HepG2 (cell line): Measurements from ENCODE around the gene CCDC6. TPM values are rescaled to one million over a fixed set of nuclear protein-coding genes. Genes with fewer than 3 reads are reported as not detected.

Experiments
- ATAC-seq: fragments of 200-7000 bp; cut with Tn5 transposase; 3 replicates; pipeline ENCODE4 v1.9.1; 2020; ENCODE audit warnings: mild to moderate bottlenecking, moderate library complexity
- BruUV-seq: library from RNA; stranded (reverse); fragments of 400-500 nt; replicated peaks from 2 replicates; lab custom pipeline; 2021; lab: Mats Ljungman, UMichigan
- CTCF ChIA-PET: fragments of 300-600 bp; formaldehyde crosslinking; extraction: SDS; loops from one replicate; lab custom pipeline; 2021; ENCODE audit warnings: low total read pairs, inconsistent platforms, low intra/inter-chr PET ratio; lab: Yijun Ruan, JAX
- POLR2A ChIA-PET: fragments of 350-600 bp; sonication (Branson Sonifier 250); formaldehyde crosslinking; loops from one replicate; lab custom pipeline; 2020; ENCODE audit warnings: antibody characterized with exemption, inconsistent platforms; lab: Yijun Ruan, JAX
- DNase-seq: peaks from one replicate; pipeline ENCODE4 v3.0.0-alpha.2; 2015; ENCODE audit warnings: low spot score
- FAIRE-seq: peaks from 3 replicates; lab custom pipeline; 2011; peaks lifted over from hg19 to GRCh38; lab: Jason Lieb, UNC
- H2AFZ ChIP-seq: one replicate; pipeline ENCODE4 v1.6.1; 2011; ENCODE audit warnings: low read length, inconsistent platforms
- H3K27ac ChIP-seq: fragments of 300-600 bp; 3 replicates; pipeline ENCODE4 v1.8.0; 2011; ENCODE audit warnings: mixed run types, mild to moderate bottlenecking, mixed read lengths, low read length, inconsistent platforms; ENCODE audit not compliant: insufficient read depth; ENCODE audit errors: extremely low read length
- H3K27me3 ChIP-seq, 2 experiments: fragments of 200-600 bp in 1 of 2; 2 replicates in 1 of 2; 3 replicates in 1 of 2; pipeline versions ENCODE4 v1.6.0 to v1.8.0; 2011; ENCODE audit warnings: low read length in 2 of 2, mild to moderate bottlenecking in 2 of 2, moderate library complexity in 2 of 2, inconsistent platforms in 1 of 2; ENCODE audit not compliant: insufficient read depth in 2 of 2, control insufficient read depth in 1 of 2
- H3K36me3 ChIP-seq, 2 experiments: fragments of 200-600 bp in 1 of 2; replicated peaks in 1 of 2; 2 replicates in 1 of 2; 3 replicates in 1 of 2; pipeline versions ENCODE4 v1.5.1 to v1.8.0; 2011; ENCODE audit warnings: low read length in 2 of 2, inconsistent platforms in 1 of 2; ENCODE audit not compliant: insufficient read depth in 2 of 2, control insufficient read depth in 1 of 2
- H3K4me1 ChIP-seq: 2 replicates; pipeline ENCODE4 v1.5.1; 2012; ENCODE audit warnings: low read length, inconsistent platforms; ENCODE audit not compliant: insufficient read depth
- H3K4me2 ChIP-seq: 2 replicates; pipeline ENCODE4 v1.6.0; 2011; ENCODE audit warnings: low read depth, low read length, inconsistent platforms
- H3K4me3 ChIP-seq, 3 experiments: fragments of 200-600 bp in 1 of 3; sonication (generic), shearing (Covaris generic) in 1 of 3; replicated peaks in 1 of 3; 2 replicates each; pipeline ENCODE4 v1.5.1; 2011 to 2016; ENCODE audit warnings: low read length in 3 of 3, inconsistent platforms in 2 of 3, low read depth in 2 of 3, mild to moderate bottlenecking in 2 of 3, control low read depth in 1 of 3, mixed read lengths in 1 of 3; ENCODE audit not compliant: insufficient read depth in 1 of 3
- H3K79me2 ChIP-seq: one replicate; pipeline ENCODE4 v1.6.1; 2011; ENCODE audit warnings: low read length, inconsistent platforms; ENCODE audit not compliant: insufficient read depth
- H3K9ac ChIP-seq: 2 replicates; pipeline ENCODE4 v1.6.0; 2011; ENCODE audit warnings: mild to moderate bottlenecking, low read depth, low read length, inconsistent platforms; ENCODE audit not compliant: insufficient read depth
- H3K9me3 ChIP-seq: 2 replicates; pipeline ENCODE4 v1.5.1; 2012; ENCODE audit warnings: mild to moderate bottlenecking, low read length
- H4K20me1 ChIP-seq: 2 replicates; pipeline ENCODE4 v1.6.0; 2011; ENCODE audit warnings: inconsistent platforms, mild to moderate bottlenecking, low read length, moderate library complexity; ENCODE audit not compliant: insufficient read depth
- CBX1 ChIP-seq: IDR thresholded peaks from one replicate; pipeline ENCODE4 v1.6.1; 2016; ENCODE audit warnings: antibody characterized with exemption, low read depth
- ERF ChIP-seq: IDR thresholded peaks from 2 replicates; pipeline ENCODE4 v1.6.1; 2018; ENCODE audit warnings: missing biosample characterization, missing genetic modification reagents
- IKZF5 ChIP-seq: IDR thresholded peaks from 2 replicates; pipeline ENCODE4 v1.6.1; 2018; ENCODE audit warnings: missing genetic modification reagents, mild to moderate bottlenecking, missing compliant biosample characterization
- KDM6A ChIP-seq: IDR thresholded peaks from 2 replicates; pipeline ENCODE4 v1.6.1; 2016; ENCODE audit warnings: low read depth
- KLF15 ChIP-seq: sonication (generic); formaldehyde crosslinking; IDR thresholded peaks from 2 replicates; pipeline ENCODE4 v1.8.1; 2023; ENCODE audit warnings: borderline replicate concordance, mild to moderate bottlenecking, inconsistent platforms, missing genetic modification reagents, mixed read lengths
- PLSCR1 ChIP-seq: sonication (generic); formaldehyde crosslinking; IDR thresholded peaks from 2 replicates; pipeline ENCODE4 v1.5.0; 2020; ENCODE audit warnings: missing genetic modification reagents, mild to moderate bottlenecking, borderline replicate concordance
- POLR2A ChIP-seq, 2 experiments: IDR thresholded peaks; 2 replicates each; pipeline ENCODE4 v1.6.1; 2011; ENCODE audit warnings: low read depth in 2 of 2, low read length in 2 of 2, mild to moderate bottlenecking in 1 of 2, moderate library complexity in 1 of 2; ENCODE audit not compliant: insufficient read depth in 1 of 2
- ZNF101 ChIP-seq: sonication (generic); formaldehyde crosslinking; IDR thresholded peaks from 2 replicates; pipeline ENCODE4 v1.4.0; 2020; ENCODE audit warnings: mild to moderate bottlenecking, low read depth, missing genetic modification reagents, borderline replicate concordance
- ZNF329 ChIP-seq: sonication (generic); formaldehyde crosslinking; IDR thresholded peaks from 2 replicates; pipeline ENCODE4 v1.9.0; 2021; ENCODE audit warnings: low read depth, mild to moderate bottlenecking, missing genetic modification reagents
- ZNF724P ChIP-seq: sonication (generic); formaldehyde crosslinking; IDR thresholded peaks from 2 replicates; pipeline ENCODE4 v1.8.0; 2022; ENCODE audit warnings: missing genetic modification reagents, borderline replicate concordance
- ZNF737 ChIP-seq: sonication (generic); formaldehyde crosslinking; IDR thresholded peaks from 2 replicates; pipeline ENCODE4 v1.5.0; 2020; ENCODE audit warnings: missing genetic modification reagents, mild to moderate bottlenecking, borderline replicate concordance
- ZNF777 ChIP-seq: sonication (generic); formaldehyde crosslinking; IDR thresholded peaks from 2 replicates; pipeline ENCODE4 v1.4.0; 2020; ENCODE audit warnings: missing genetic modification reagents
- in situ Hi-C: cut with HindIII; loops from 2 replicates; pipeline ENCODE4 v1.10.0; 2017; ENCODE audit warnings: low pct_unique_long_range_greater_than_20kb; ENCODE audit not compliant: extremely low pct_ligation_motif_present
- intact Hi-C: fragments of 100-400 bp; cut with micrococcal nuclease; formaldehyde crosslinking; loops from one replicate; pipeline ENCODE4 v1.10.0; 2022; ENCODE audit not compliant: unreplicated experiment
- polyA plus RNA-seq, 8 experiments: library from polyadenylated mRNA; depleted of rRNA in 3 of 8; stranded (reverse) in 7 of 8; unstranded in 1 of 8; fragments of >200 nt; fragmentation: Illumina TruSeq in 4 of 8; extraction: Trizol in 4 of 8; gene quantifications; 2 replicates each; pipeline versions ENCODE4 v1.2.1 to v1.2.3, GENCODE V29; 2011 to 2016; ENCODE audit warnings: low read depth in 4 of 8, missing spikeins in 1 of 8, mixed read lengths in 1 of 8; ENCODE audit not compliant: insufficient read depth in 1 of 8
- total RNA-seq, 5 experiments: library from RNA; depleted of rRNA; stranded (reverse); fragments of >200 nt; fragmentation: Illumina TruSeq; extraction: Trizol; gene quantifications; 2 replicates each; pipeline ENCODE4 v1.2.3, GENCODE V29; 2016; ENCODE audit warnings: low read depth in 1 of 5

The CCDC6 gene
- total and polyA plus RNA-seq, 2 of the 13 experiments (the other 11 are each of a cell fraction or from before 2014, with no cell fraction given), result 17.9 to 18.3 TPM

- H3K79me2 ChIP-seq, result no peaks in the 10 kb centered on the region
- no peaks in the 10 kb centered on the region for H3K4me1 ChIP-seq
- no peak overlapping the region for H3K4me3 ChIP-seq
- FAIRE-seq (no peak), DNase-seq (no peak), ATAC-seq (no peak)
- intact Hi-C loops, result loop anchor here (10.0 kb wide), 1 partner anchor 581 kb away; no protein-coding TSS in a partner anchor
- peaks cover 4 to 14% of the 10 kb centered on the region in 2 experiments; a peak in 4 of 5 replicates for H3K36me3 ChIP-seq
- TF ChIP-seq ZNF777 (CRISPR knock-in tag), result no peak
- no peak for TF ChIP-seq IKZF5
- TF ChIP-seq ZNF737 (CRISPR knock-in tag), result no peak
- no peak for TF ChIP-seq ZNF724P (CRISPR knock-in tag)
- TF ChIP-seq KLF15 (CRISPR knock-in tag), result no peak
- no peak for TF ChIP-seq POLR2A (IDR thresholded peaks at IDR 0.05; ENCODE audit: insufficient read depth in 1 of 2, low read depth in 2 of 2, low read length in 2 of 2)
- no peak for TF ChIP-seq CBX1
- no peak for TF ChIP-seq ERF (CRISPR knock-in tag)
- TF ChIP-seq KDM6A (CRISPR knock-in tag), result no peak
- TF ChIP-seq PLSCR1 (CRISPR knock-in tag), result no peak
- no peak for TF ChIP-seq ZNF329 (CRISPR knock-in tag)
- TF ChIP-seq ZNF101 (CRISPR knock-in tag), result no peak
- ChIA-PET CTCF (no interaction called here), POLR2A (no interaction called here)
- no peaks in the 10 kb centered on the region; the same call in 1 of the 2 replicates for H4K20me1 ChIP-seq
- H3K27ac ChIP-seq, result no peak overlapping the region
- no peak overlapping the region for H3K4me2 ChIP-seq
- H2AFZ ChIP-seq, result no peak overlapping the region
- in situ Hi-C loops, result no loop called here
- H3K9me3 ChIP-seq, result no peaks in the 10 kb centered on the region
- H3K27me3 ChIP-seq, result no peaks in the 10 kb centered on the region
- BruUV-seq, result no TSS peak
- no peak overlapping the region for H3K9ac ChIP-seq
These were observed 80.4 kb downstream of the CCDC6 start for GRCh38 chr10:59825932-59826331.
